Tibial nerve (tissue), 4 donors: ENCODE measurements around the gene RASAL3.

Experiments used
- CTCF ChIP-seq, 5 experiments: fragments of 200-600 bp in 3 of 5; fragments of 450-650 bp in 2 of 5; sonication (generic) in 3 of 5; IDR thresholded peaks; one replicate each; pipeline ENCODE4 v1.5.1; 2016 to 2019; ENCODE audit warnings: antibody characterized with exemption in 5 of 5, mild to moderate bottlenecking in 3 of 5, moderate library complexity in 2 of 5
- EP300 ChIP-seq, 2 donors: sonication (generic); formaldehyde crosslinking; IDR thresholded peaks; one replicate each; pipeline ENCODE4 v1.6.1; 2017; ENCODE audit warnings: antibody characterized with exemption in 2 of 2, mild to moderate bottlenecking in 1 of 2
- POLR2A ChIP-seq, 2 donors: fragments of 450-650 bp; IDR thresholded peaks; one replicate each; pipeline ENCODE4 v1.6.1; 2017; ENCODE audit warnings: antibody characterized with exemption in 2 of 2, mild to moderate bottlenecking in 2 of 2, moderate library complexity in 2 of 2

DNA sequence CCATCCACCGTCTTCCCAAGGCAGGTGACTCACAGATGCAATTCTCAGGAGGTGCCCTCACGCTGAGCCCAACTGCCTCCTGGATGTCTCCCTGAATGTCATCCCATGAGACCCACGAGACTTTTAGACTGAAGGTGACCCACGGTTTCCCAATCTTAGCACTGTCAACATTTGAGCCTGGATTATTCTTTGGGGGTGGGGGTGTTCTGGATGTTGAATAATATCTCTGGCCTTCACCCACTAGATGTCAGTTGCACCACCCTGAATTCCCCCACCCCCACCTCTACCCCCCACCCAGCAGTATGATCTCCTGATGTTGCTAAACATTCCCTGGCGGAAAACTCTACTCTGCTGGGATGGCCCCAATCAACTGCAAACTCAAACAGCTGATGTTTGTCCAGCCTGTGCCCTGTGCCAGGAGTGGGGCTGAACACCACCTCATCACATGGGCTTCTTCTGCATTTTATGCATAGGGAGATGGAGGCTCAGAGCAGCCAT, 41.8 kb upstream of the RASAL3 start:
- TF ChIP-seq CTCF (IDR thresholded peaks at IDR 0.05) = no peak
- no peak for TF ChIP-seq POLR2A (IDR thresholded peaks at IDR 0.05)
- TF ChIP-seq EP300 (IDR thresholded peaks at IDR 0.05) = no peak
